ENCODE data around the gene DPYD. TPM values are rescaled to one million over a fixed set of nuclear protein-coding genes. Genes with fewer than 3 reads are reported as not detected.

DPYD gene
- total RNA-seq, 4 donors from 2014 or later = 35.7 to 65.4 (median 43.7) TPM

- H3K4me1 ChIP-seq = peaks cover 0 to 3% (median 0%) of the 10 kb centered on the region in 4 donors
- H3K4me3 ChIP-seq = no peak overlapping the region
- no peak for TF ChIP-seq POLR2A (IDR thresholded peaks at IDR 0.05)
- TF ChIP-seq CTCF (IDR thresholded peaks at IDR 0.05) = no peak
- TF ChIP-seq EP300 (IDR thresholded peaks at IDR 0.05) = no peak
- H3K27ac ChIP-seq = no peak overlapping the region
- H3K36me3 ChIP-seq = no peaks in the 10 kb centered on the region
- no peak for DNase-seq (ENCODE audit: low spot score in 2 of 2)
- H3K27me3 ChIP-seq = no peaks in the 10 kb centered on the region
- H3K9me3 ChIP-seq = no peaks in the 10 kb centered on the region
- 94 to 96% methylated on average over 2 of the region's 2 CpGs for WGBS, 2 donors
Measured at GRCh38 chr1:97488530-97488929, 432.3 kb downstream of the DPYD start.

GRCh38 chr1:97482022-97482421 is 438.8 kb downstream of the DPYD start:
- no peak for TF ChIP-seq EP300 (IDR thresholded peaks at IDR 0.05)
- TF ChIP-seq CTCF (IDR thresholded peaks at IDR 0.05) = no peak
- no peak for TF ChIP-seq POLR2A (IDR thresholded peaks at IDR 0.05)
- peaks cover 0 to 15% (median 0%) of the 10 kb centered on the region in 3 donors for H3K36me3 ChIP-seq
- H3K4me3 ChIP-seq = no peak overlapping the region
- 96 to 97% methylated on average over 1 of the region's 1 CpG for WGBS, 2 donors
- H3K9me3 ChIP-seq = peaks cover 0 to 7% (median 1%) of the 10 kb centered on the region in 4 donors
- no peaks in the 10 kb centered on the region for H3K27me3 ChIP-seq
- no peaks in the 10 kb centered on the region for H3K4me1 ChIP-seq
- DNase-seq (ENCODE audit: low spot score in 2 of 2) = no peak
- no peak overlapping the region for H3K27ac ChIP-seq

- 85 to 95% methylated on average over 2 of the region's 2 CpGs for WGBS, 2 donors
- DNase-seq (ENCODE audit: low spot score in 2 of 2) = no peak
- Histone ChIP-seq H3K4me1 (peaks cover 0 to 2% (median 0%) of the 10 kb centered on the region in 4 donors), H3K27ac (no peak overlapping the region), H3K4me3 (no peak overlapping the region), H3K9me3 (peaks cover 0 to 5% (median 0%) of the 10 kb centered on the region in 4 donors), H3K36me3 (peaks cover 0 to 16% (median 0%) of the 10 kb centered on the region in 3 donors), H3K27me3 (no peaks in the 10 kb centered on the region)
- no peak for TF ChIP-seq EP300 (IDR thresholded peaks at IDR 0.05)
- TF ChIP-seq POLR2A (IDR thresholded peaks at IDR 0.05) = no peak
- TF ChIP-seq CTCF (IDR thresholded peaks at IDR 0.05) = no peak
Measured at GRCh38 chr1:97467445-97467844, 453.4 kb downstream of the DPYD start.

- peaks cover 0 to 5% (median 0%) of the 10 kb centered on the region in 4 donors for H3K9me3 ChIP-seq
- no peak overlapping the region for H3K27ac ChIP-seq
- H3K36me3 ChIP-seq = peaks cover 0 to 23% (median 0%) of the 10 kb centered on the region in 3 donors
- H3K4me3 ChIP-seq = no peak overlapping the region
- 91 to 92% methylated on average over 5 of the region's 5 CpGs for WGBS, 2 donors
- peaks cover 0 to 15% (median 0%) of the 10 kb centered on the region in 4 donors for H3K4me1 ChIP-seq
- H3K27me3 ChIP-seq = no peaks in the 10 kb centered on the region
- no peak for DNase-seq (ENCODE audit: low spot score in 2 of 2)
- TF ChIP-seq EP300 (IDR thresholded peaks at IDR 0.05) = no peak
- no peak for TF ChIP-seq CTCF (IDR thresholded peaks at IDR 0.05)
- TF ChIP-seq POLR2A (IDR thresholded peaks at IDR 0.05) = no peak
Measured at GRCh38 chr1:97464305-97464704, 456.5 kb downstream of the DPYD start.

- Histone ChIP-seq H3K36me3 (peaks cover 0 to 23% (median 0%) of the 10 kb centered on the region in 3 donors), H3K9me3 (no peaks in the 10 kb centered on the region), H3K27me3 (no peaks in the 10 kb centered on the region), H3K27ac (peak overlapping the region in 2 of 4 donors; percentile 39 to 51), H3K4me3 (no peak overlapping the region), H3K4me1 (peaks cover 0 to 15% (median 0%) of the 10 kb centered on the region in 4 donors)
- no peak for DNase-seq (ENCODE audit: low spot score in 2 of 2)
- TF ChIP-seq CTCF (IDR thresholded peaks at IDR 0.05) = no peak
- TF ChIP-seq EP300 (IDR thresholded peaks at IDR 0.05) = peak in 1 of 2 donors; percentile 16
- TF ChIP-seq POLR2A (IDR thresholded peaks at IDR 0.05) = no peak
Measured at GRCh38 chr1:97461782-97462181, 459.1 kb downstream of the DPYD start.

Data from tibial nerve (tissue), 4 donors.